Activated CD4-positive, alpha-beta T cell treated with anti-CD3 and anti-CD28 coated beads for 36 hours (primary cell): ENCODE data around the gene PDE10A. TPM values are rescaled to one million over a fixed set of nuclear protein-coding genes. Genes with fewer than 3 reads are reported as not detected.

ENCODE experiments used
- ATAC-seq: fragments of 200-7000 bp; cut with Tn5 transposase; one replicate; pipeline ENCODE4 v1.10.0; 2021; ENCODE audit warnings: mild to moderate bottlenecking, moderate library complexity
- CTCF ChIA-PET: fragments of 350-600 bp; sonication (Branson Sonifier 250); formaldehyde crosslinking; loops from one replicate; lab custom pipeline; 2021; ENCODE audit warnings: antibody characterized with exemption; lab: Charles Lee
- POLR2A ChIA-PET: fragments of 350-600 bp; sonication (Branson Sonifier 250); formaldehyde crosslinking; loops from one replicate; lab custom pipeline; 2021; ENCODE audit warnings: antibody characterized with exemption, inconsistent platforms; lab: Charles Lee
- DNase-seq: peaks from one replicate; pipeline ENCODE4 v3.0.0-alpha.2; 2020
- H3K27ac Mint-ChIP-seq: one replicate; pipeline ENCODE4 v1.8.0; 2021; ENCODE audit warnings: mixed read lengths
- H3K27me3 Mint-ChIP-seq: one replicate; pipeline ENCODE4 v1.8.0; 2021; ENCODE audit warnings: mixed read lengths
- H3K36me3 Mint-ChIP-seq: one replicate; pipeline ENCODE4 v1.8.0; 2021; ENCODE audit warnings: low read depth, mixed read lengths
- H3K4me1 Mint-ChIP-seq: one replicate; pipeline ENCODE4 v1.8.0; 2021; ENCODE audit warnings: mixed read lengths
- H3K4me3 Mint-ChIP-seq: one replicate; pipeline ENCODE4 v1.8.0; 2021; ENCODE audit warnings: mild to moderate bottlenecking, moderate library complexity, mixed read lengths
- H3K9me3 Mint-ChIP-seq: one replicate; pipeline ENCODE4 v1.8.0; 2021; ENCODE audit warnings: low read depth, mixed read lengths
- intact Hi-C, 2 experiments: fragments of 100-400 bp; cut with DNase I in 1 of 2; cut with micrococcal nuclease in 1 of 2; formaldehyde crosslinking; loops; one replicate each; pipeline versions ENCODE4 v1.14.2 to v1.15.1; 2022 to 2024; cut with DNase I, micrococcal nuclease
- total RNA-seq, 2 experiments: library from RNA; stranded (reverse); gene quantifications; one replicate each; pipeline ENCODE4 v1.2.3, GENCODE V29; 2021

The PDE10A gene
- total RNA-seq, 2 experiments from 2014 or later: not detected

DNA sequence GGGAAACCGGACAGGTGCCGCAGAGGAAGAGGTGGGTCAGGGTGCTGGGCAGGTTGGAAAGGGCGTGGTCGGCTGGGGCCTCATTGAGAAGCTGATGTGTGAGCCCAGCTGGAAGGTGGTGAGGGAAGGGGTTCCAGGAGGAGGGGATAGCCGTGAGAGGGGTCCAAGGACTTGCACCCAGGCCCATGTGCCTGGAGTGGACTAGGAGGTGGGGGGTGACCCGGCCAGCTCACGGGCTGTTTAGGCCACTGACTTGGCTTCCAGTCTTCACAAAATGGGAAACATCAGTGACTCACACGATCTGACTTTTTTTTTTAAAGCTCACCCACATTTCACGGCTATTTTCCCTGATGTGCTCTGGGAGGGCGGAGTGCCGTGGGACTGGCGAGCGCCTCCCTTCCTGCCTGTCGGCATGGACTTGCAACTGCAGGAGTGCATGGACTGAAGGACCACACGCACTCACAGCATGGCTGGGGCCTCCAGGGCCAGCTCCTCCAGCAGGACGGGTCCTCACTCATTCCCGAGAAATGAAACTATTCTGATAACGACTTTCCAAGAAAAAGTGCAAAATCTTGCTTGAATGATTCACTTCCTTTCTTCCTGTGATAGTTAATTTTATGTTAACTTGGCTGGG, 13.5 kb upstream of the PDE10A start:
- intact Hi-C loops: no loop called here
- ChIA-PET POLR2A (no interaction called here), CTCF (no interaction called here)
- Mint-ChIP-seq H3K27me3 (peaks cover 2% of the 10 kb centered on the region), H3K36me3 (no peaks in the 10 kb centered on the region), H3K4me3 (no peak overlapping the region), H3K9me3 (peaks cover 4% of the 10 kb centered on the region), H3K27ac (no peak overlapping the region), H3K4me1 (no peaks in the 10 kb centered on the region)
- DNase-seq: no peak
- ATAC-seq: no peak

DNA sequence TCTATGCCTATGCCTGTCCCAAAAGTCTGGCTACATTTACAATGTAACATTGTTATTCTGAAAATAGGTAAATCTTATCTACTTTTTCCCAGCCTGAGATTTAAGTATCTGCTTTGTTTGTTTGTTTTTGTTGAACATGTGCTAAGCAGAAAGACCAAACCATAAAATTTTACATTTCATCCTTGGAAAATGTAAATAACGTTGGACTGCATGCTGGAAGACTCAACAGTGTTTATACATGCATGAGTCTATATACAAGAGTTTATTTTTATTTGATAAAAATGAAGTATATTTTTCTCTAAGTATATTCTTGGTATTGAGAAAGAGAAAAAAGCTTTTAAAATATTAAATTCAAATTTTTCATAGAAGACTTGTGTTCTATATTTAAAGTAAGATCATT, 12.1 kb upstream of the PDE10A start:
- CTCF ChIA-PET: no interaction called here
- Mint-ChIP-seq H3K9me3 (peaks cover 4% of the 10 kb centered on the region), H3K27me3 (peaks cover 2% of the 10 kb centered on the region), H3K4me1 (no peaks in the 10 kb centered on the region), H3K36me3 (no peaks in the 10 kb centered on the region), H3K27ac (no peak overlapping the region), H3K4me3 (no peak overlapping the region)
- intact Hi-C loops: no loop called here
- ATAC-seq (no peak), DNase-seq (no peak)
- POLR2A ChIA-PET: no interaction called here

DNA sequence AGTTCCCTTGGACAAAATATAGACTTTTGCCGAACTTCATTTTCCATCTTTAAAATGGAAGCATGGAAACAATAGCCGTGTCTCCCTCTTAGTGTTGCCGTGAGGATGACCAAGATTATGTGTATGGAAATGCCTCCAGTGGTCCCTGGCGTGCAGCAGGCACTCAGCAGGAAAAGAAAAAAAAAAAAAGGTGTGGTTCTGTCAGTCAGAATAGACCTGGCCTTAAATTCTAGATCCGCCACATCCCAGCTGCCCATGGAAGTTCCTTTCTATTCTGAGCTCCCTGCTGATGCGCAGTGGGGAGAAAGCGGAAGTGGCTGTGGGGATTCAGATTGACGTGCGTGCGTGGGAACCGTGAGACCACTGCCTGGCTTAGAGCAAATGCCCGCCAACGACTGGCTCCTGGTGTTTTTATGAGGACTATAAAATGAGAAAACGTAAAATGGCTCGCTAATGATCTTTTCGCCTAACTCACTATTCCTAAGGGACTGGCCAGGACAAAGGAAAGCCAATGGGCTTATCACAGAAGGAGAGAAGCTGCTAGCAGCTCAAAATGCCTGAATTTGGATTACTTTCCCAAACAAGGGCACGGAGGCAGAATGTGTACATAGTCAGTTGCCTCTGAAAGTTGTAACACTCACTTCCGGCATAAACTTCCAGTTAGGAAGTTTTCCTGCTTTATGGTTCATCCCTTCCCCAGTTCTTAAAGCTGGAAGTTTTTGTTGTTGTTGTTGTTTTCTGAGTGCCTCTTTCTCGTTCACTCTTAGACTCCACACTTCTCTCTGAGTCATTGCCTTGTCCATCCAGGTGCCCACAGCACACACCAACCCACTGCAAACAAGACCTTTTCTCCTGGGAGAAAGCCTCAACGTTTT, 11.4 kb upstream of the PDE10A start:
- Mint-ChIP-seq H3K27me3 (no peaks in the 10 kb centered on the region), H3K36me3 (no peaks in the 10 kb centered on the region), H3K4me3 (no peak overlapping the region), H3K27ac (no peak overlapping the region), H3K4me1 (no peaks in the 10 kb centered on the region), H3K9me3 (peaks cover 4% of the 10 kb centered on the region)
- CTCF ChIA-PET: no interaction called here
- POLR2A ChIA-PET: no interaction called here
- no peak for ATAC-seq
- intact Hi-C loops: no loop called here
- DNase-seq: no peak

DNA sequence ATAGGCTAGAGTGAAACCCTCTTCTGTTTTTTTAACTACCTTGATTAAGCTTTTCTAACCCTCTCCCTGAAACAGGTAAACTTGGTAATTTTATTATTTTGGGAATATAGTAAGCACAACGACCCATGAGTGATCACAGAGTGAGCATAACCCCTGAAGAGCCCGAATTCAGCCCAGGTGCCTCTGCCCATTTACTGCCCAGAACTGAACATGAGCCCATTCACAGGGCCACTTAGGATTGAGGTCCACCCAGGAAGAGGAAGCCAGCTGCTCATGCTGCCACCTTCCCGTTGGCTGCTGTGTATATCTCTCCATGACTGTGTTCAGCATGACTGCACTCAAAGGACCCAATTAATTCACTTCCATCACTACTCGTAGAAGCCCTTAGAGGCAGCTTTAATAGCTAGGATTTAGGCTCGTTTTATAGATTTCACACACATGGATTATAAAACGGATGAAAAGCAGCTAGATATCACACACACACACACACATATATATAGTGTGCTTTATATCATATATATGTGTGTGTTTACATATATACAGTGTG, 8.3 kb upstream of the PDE10A start:
- ChIA-PET POLR2A (no interaction called here), CTCF (interaction anchor here (0.5 kb wide), 1 partner anchor 26 kb away, joined by 4 read pairs; no protein-coding TSS in a partner anchor)
- ATAC-seq (no peak), DNase-seq (no peak)
- H3K36me3 Mint-ChIP-seq: no peaks in the 10 kb centered on the region
- no peaks in the 10 kb centered on the region for H3K9me3 Mint-ChIP-seq
- H3K4me3 Mint-ChIP-seq: no peak overlapping the region
- peaks cover 5% of the 10 kb centered on the region for H3K27me3 Mint-ChIP-seq
- H3K27ac Mint-ChIP-seq: no peak overlapping the region
- no peaks in the 10 kb centered on the region for H3K4me1 Mint-ChIP-seq
- intact Hi-C loops: no loop called here

DNA sequence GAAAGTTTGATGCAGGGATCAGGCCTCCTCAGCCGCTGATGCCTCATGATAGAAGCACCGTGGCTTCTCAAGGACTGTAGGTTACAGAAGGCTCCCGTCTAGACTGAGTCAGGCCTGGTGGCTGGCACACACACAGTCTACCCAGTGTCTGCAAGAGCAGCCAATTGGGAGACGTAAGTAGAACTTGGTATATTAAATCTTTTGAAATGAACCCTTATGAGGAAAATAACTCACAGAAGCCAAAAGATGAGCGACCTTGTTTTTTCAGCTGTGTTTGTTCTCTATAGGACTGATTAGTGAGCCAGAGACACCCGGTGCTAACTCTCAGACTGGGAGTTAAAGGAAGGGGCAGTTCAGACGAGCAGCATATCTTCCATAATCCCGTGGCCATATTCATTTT, 5.9 kb upstream of the PDE10A start:
- DNase-seq (no peak), ATAC-seq (no peak)
- ChIA-PET CTCF (interaction anchor here (0.6 kb wide), 1 partner anchor 407 kb away, joined by 3 read pairs; no protein-coding TSS in a partner anchor), POLR2A (no interaction called here)
- H3K4me3 Mint-ChIP-seq: no peak overlapping the region
- intact Hi-C loops: loop anchor here in 1 of 2 experiments (10.0 kb wide), 2 partner anchors 186 to 336 kb away; no protein-coding TSS in a partner anchor
- H3K27ac Mint-ChIP-seq: no peak overlapping the region
- H3K4me1 Mint-ChIP-seq: no peaks in the 10 kb centered on the region
- H3K36me3 Mint-ChIP-seq: no peaks in the 10 kb centered on the region
- peaks cover 18% of the 10 kb centered on the region for H3K27me3 Mint-ChIP-seq
- no peaks in the 10 kb centered on the region for H3K9me3 Mint-ChIP-seq

DNA sequence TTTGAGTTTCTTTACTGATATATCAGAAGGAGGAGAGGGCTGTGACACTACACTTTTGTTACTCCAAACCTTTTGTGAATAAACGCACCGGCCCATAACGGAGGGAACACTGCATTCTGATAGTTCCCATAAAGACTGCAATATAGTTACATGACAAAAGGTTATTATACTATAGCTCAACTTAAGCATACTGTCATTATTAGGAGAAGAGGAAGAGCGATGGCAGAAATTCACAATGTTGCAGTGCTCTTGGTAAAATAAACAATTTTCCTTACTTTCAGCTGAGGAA, 2.3 kb upstream of the PDE10A start:
- Mint-ChIP-seq H3K4me1 (no peaks in the 10 kb centered on the region), H3K9me3 (no peaks in the 10 kb centered on the region), H3K4me3 (no peak overlapping the region), H3K27ac (no peak overlapping the region), H3K27me3 (peaks cover 24% of the 10 kb centered on the region), H3K36me3 (no peaks in the 10 kb centered on the region)
- DNase-seq: no peak
- CTCF ChIA-PET: no interaction called here
- no peak for ATAC-seq
- POLR2A ChIA-PET: no interaction called here
- intact Hi-C loops: loop anchor here in 1 of 2 experiments (10.0 kb wide), 2 partner anchors 189 to 339 kb away; no protein-coding TSS in a partner anchor

DNA sequence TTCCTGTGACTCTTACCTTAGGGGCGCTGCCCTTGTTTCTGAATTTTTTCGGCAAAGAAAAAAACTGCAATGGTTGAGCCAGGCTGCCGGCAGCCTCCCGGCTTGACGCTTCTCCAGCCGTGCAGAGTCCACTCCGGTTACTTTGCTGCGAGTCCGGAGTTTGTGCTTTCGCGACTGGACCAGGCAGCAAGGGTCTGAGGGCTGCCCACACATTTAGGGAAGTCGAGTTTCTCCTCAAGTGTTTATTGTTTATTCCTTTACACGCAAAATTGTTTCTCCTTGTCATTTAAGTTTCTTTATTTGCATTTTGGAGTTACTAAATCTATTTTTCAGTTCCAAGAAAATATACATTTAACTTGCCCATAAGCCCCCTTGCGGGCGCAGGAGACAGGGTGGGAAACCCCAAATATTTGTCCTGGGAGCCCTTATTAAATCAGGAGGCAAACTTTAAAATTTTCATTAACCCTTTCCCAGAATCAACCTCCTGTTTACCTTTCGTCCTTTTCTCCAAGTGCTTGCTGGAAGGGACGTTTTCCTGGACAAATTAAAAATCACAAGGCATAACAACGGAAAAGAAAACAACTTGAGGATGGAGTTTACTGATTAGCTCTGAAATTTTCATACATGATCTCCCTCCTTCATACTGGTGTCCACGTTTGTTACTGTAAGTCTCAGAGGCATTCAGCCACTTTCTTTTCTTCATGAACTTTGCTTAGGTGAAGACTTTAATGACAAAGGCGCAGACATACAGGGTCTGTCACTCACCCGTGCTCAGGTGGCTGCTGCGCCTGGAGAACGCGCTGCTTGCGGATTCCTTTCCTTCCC, 1.7 kb upstream of the PDE10A start:
- POLR2A ChIA-PET: no interaction called here
- Mint-ChIP-seq H3K4me3 (no peak overlapping the region), H3K9me3 (no peaks in the 10 kb centered on the region)

DNA sequence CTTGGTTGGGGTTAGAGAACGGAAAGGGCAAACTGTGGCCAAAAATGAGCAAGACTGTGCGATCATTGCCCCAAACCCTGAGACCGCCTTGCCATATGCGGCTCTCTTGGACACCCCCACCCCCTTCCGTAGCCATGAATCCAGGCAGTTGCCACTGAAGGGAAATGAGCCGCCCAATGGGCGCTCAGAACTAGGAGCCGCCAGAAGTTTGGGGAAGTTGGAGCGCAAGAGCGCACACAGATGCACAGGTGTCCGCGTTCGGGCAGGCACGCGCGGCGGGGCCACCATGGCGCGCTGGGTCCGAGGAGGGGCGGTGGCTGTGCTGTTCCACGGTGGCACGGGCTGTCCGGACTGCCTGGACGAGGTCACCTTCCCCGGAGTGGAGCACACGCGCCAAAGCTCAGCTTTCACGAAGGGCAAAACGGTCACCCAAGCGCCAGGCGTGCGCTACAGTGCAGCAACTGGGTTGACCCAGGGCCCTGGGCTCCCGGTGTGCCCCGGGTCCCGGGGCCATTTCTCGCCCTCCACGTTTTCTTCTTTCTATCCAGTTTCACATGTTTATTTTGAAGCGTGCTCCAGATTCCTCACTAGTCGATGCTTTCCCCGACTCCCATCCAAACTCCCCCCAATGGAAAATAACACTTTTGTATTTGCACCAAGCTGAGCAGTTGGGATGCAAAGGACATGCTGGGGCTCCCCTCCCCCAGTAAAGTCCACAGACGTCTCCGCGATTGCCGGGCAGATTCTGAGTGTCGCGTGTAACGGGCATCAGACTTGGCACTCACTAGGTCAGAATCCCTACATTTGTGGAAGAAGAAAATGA, 906 bp upstream of the PDE10A start:
- POLR2A ChIA-PET: no interaction called here
- Mint-ChIP-seq H3K9me3 (no peaks in the 10 kb centered on the region), H3K4me1 (no peaks in the 10 kb centered on the region), H3K27ac (no peak overlapping the region), H3K36me3 (no peaks in the 10 kb centered on the region), H3K4me3 (peak overlapping the region; percentile 17), H3K27me3 (peaks cover 34% of the 10 kb centered on the region)
- intact Hi-C loops: loop anchor here in 1 of 2 experiments (2.0 to 10.0 kb wide), 3 partner anchors 191 to 505 kb away; no protein-coding TSS in a partner anchor
- CTCF ChIA-PET: interaction anchor here (0.7 kb wide), 1 partner anchor 587 kb away, joined by 3 read pairs; no protein-coding TSS in a partner anchor
- no peak for ATAC-seq
- no peak for DNase-seq

More for the DNA sequence above, 1.7 kb upstream of the PDE10A start:
- H3K27ac Mint-ChIP-seq: no peak overlapping the region
- no peaks in the 10 kb centered on the region for H3K4me1 Mint-ChIP-seq
- peaks cover 28% of the 10 kb centered on the region for H3K27me3 Mint-ChIP-seq
- CTCF ChIA-PET: no interaction called here
- ATAC-seq: no peak
- intact Hi-C loops: loop anchor here in 1 of 2 experiments (10.0 kb wide), 2 partner anchors 190 to 340 kb away; no protein-coding TSS in a partner anchor
- no peak for DNase-seq
- H3K36me3 Mint-ChIP-seq: no peaks in the 10 kb centered on the region

DNA sequence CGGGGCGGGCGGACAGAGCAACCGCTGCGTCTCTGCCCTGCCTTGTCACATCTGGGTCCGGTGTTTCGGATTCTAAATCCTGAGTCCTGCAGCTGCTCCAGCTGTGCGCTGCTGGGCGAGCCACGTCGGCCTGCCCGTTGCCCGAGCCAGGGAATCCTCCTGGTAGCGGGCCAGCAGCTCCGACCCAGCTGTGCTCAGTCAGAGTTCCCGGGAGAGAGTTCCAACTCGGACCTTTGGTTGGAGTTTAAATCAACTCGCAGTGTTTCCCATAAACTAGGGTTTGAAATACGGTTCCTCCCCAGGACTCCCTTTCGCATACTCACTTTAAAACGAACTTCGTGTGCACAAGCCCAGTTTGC, 315 bp upstream of the PDE10A start:
- ChIA-PET POLR2A (no interaction called here), CTCF (interaction anchor here (0.7 kb wide), 1 partner anchor 588 kb away, joined by 3 read pairs; no protein-coding TSS in a partner anchor)
- intact Hi-C loops: loop anchor here in 1 of 2 experiments (2.0 to 10.0 kb wide), 3 partner anchors 191 to 505 kb away; no protein-coding TSS in a partner anchor
- no peaks in the 10 kb centered on the region for H3K9me3 Mint-ChIP-seq
- peaks cover 35% of the 10 kb centered on the region for H3K27me3 Mint-ChIP-seq
- no peak overlapping the region for H3K27ac Mint-ChIP-seq
- peak overlapping the region; percentile 17 for H3K4me3 Mint-ChIP-seq
- H3K36me3 Mint-ChIP-seq: no peaks in the 10 kb centered on the region
- ATAC-seq (no peak), DNase-seq (no peak)
- H3K4me1 Mint-ChIP-seq: no peaks in the 10 kb centered on the region

DNA sequence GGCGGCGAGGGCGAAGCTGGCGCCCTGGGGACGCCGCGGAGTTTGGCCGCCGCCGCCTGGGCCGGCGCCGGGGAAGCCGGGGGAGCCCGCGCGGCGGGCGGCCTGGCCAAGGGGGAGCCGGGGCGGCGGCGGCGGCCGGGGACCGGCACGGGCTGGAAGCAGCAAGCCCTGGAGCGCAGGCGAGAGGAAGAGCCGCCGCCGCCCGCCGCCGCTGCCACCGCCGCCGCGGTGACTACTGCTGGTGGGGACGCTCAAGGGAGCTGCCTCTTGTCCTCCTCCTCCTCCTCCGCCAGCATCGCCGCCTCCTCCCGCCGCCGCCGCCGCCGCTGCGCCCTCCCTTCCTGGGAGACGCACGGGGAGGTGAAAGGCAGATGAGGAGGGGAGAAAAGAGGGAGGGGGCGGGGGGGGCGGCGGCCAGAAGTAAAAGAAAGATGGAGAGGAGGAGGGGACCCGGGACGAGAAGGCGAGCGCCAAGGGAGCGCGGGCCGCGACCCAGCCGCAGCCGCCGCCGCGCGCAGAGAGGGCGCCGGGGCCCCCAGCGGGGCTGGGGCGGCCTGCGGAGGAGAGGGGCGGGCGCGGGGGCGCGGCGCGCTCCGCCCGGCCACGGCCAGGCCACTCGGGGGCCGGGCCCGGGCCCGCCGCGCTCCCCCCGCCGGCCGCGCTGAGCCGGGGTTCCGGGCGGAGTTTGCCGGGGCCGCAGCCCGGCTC, 846 bp downstream of the PDE10A start:
- Mint-ChIP-seq H3K4me3 (no peak overlapping the region), H3K9me3 (no peaks in the 10 kb centered on the region), H3K27ac (no peak overlapping the region), H3K4me1 (no peaks in the 10 kb centered on the region), H3K27me3 (peaks cover 41% of the 10 kb centered on the region), H3K36me3 (no peaks in the 10 kb centered on the region)
- no peak for ATAC-seq
- ChIA-PET CTCF (no interaction called here), POLR2A (no interaction called here)
- intact Hi-C loops: loop anchor here in 1 of 2 experiments (2.0 to 10.0 kb wide), 3 partner anchors 193 to 507 kb away; no protein-coding TSS in a partner anchor
- no peak for DNase-seq
